Measurements from ENCODE around the gene ARHGEF11.

- no peak for TF ChIP-seq CTCF (IDR thresholded peaks at IDR 0.05)
- no peak for TF ChIP-seq EP300 (IDR thresholded peaks at IDR 0.05)
- TF ChIP-seq POLR2A (IDR thresholded peaks at IDR 0.05), result no peak
These were observed 76.0 kb downstream of the ARHGEF11 start for GRCh38 chr1:156969496-156969895.

Measured in upper lobe of left lung (tissue), 4 donors.